ENCODE measurements around the gene LUZP1.

The LUZP1 gene

DNA sequence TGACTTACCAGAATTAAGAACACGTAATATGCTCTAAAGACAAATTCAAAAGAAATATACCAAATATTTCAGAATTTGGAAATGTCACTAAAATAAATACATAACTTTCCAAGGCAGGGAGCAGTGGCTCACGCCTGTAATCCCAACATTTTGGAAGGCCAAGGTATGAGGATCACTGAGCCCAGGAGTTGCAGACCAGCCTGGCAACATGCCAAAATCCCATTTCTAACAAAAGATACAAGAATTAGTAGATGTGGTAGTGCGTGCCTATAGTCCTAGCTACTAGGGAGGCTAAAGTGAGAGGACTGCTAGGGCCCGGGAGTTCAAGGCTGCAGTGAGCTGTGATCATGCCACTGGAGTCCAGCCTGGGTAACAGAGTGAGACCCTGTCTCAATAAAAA lies 11.7 kb downstream of the LUZP1 start:
- no peaks in the 10 kb centered on the region for H3K9me3 Mint-ChIP-seq
- no peak overlapping the region for H3K27ac Mint-ChIP-seq
- intact Hi-C loops (cut with micrococcal nuclease): no loop called here
- no peaks in the 10 kb centered on the region for H3K27me3 Mint-ChIP-seq
- H3K4me1 Mint-ChIP-seq (ENCODE audit: low read depth): peaks cover 23% of the 10 kb centered on the region
- H3K36me3 Mint-ChIP-seq (ENCODE audit: low read depth): no peaks in the 10 kb centered on the region
- no peak overlapping the region for H3K4me3 Mint-ChIP-seq

DNA sequence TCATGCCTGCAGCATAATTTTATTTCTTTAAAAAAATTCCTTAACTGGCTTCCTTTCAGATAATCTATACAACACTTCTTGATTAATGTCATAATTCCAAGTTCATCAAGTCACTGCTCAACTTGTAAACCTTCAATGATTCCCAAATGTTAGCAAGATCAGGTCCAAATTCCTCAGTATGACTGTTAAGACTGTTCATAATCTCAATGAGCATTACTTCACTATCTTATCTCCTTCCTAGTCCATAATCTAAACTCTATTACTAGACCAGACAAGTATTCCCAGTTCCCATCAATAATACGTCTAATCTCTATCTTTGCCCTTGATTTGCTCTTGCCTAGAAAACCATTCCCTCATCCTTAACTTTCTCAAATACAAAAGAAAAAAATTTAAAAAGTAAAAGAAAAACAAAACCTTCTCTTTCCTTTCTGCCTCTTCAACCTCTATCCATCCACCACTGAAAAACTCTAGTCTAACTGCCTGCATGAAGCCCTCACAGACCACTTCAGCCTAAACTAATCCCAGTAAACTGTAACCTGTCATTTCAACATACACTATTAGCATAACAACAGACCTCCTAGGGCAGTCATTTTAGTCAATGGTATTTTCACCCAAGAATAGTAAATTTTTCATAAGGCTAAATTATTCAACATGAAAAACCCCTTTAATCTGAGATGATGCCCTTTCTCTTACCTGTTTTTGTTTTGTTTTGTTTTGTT lies 15.5 kb downstream of the LUZP1 start:
- Mint-ChIP-seq H3K9me3 (no peaks in the 10 kb centered on the region), H3K27ac (no peak overlapping the region), H3K27me3 (no peaks in the 10 kb centered on the region), H3K36me3 (ENCODE audit: low read depth) (peaks cover 3% of the 10 kb centered on the region), H3K4me1 (ENCODE audit: low read depth) (peaks cover 33% of the 10 kb centered on the region), H3K4me3 (no peak overlapping the region)
- intact Hi-C loops (cut with micrococcal nuclease): no loop called here

DNA sequence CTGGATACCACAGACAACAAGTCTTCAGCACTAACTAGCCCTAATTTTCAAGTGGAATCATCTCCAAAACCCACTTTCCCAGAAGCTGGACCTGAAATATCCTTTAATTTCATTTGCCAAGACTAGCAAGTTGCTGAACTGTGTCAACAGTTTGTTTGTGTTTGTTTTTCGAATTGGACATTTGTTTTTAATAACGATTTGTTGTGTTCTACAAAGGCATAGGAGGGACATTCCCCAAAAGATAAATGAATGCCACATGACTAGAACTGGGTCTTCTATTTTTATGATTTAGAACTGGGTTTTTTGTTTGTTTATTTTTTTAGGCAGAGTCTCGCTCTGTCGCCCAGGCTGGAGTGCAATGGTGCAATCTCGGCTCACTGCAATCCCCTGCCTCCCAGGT lies 17.9 kb downstream of the LUZP1 start:
- Mint-ChIP-seq H3K27me3 (no peaks in the 10 kb centered on the region), H3K27ac (no peak overlapping the region), H3K9me3 (no peaks in the 10 kb centered on the region), H3K4me1 (ENCODE audit: low read depth) (peaks cover 36% of the 10 kb centered on the region), H3K36me3 (ENCODE audit: low read depth) (peaks cover 8% of the 10 kb centered on the region), H3K4me3 (no peak overlapping the region)
- intact Hi-C loops (cut with micrococcal nuclease): no loop called here

- intact Hi-C loops (cut with micrococcal nuclease): no loop called here
- Mint-ChIP-seq H3K27ac (no peak overlapping the region), H3K4me3 (no peak overlapping the region), H3K36me3 (ENCODE audit: low read depth) (peaks cover 8% of the 10 kb centered on the region), H3K9me3 (no peaks in the 10 kb centered on the region), H3K4me1 (ENCODE audit: low read depth) (peaks cover 36% of the 10 kb centered on the region), H3K27me3 (no peaks in the 10 kb centered on the region)
Observed at GRCh38 chr1:23150125-23150524, 18.5 kb downstream of the LUZP1 start.

- Mint-ChIP-seq H3K4me3 (no peak overlapping the region), H3K9me3 (no peaks in the 10 kb centered on the region), H3K4me1 (ENCODE audit: low read depth) (peaks cover 43% of the 10 kb centered on the region), H3K36me3 (ENCODE audit: low read depth) (peaks cover 14% of the 10 kb centered on the region), H3K27ac (no peak overlapping the region), H3K27me3 (no peaks in the 10 kb centered on the region)
- intact Hi-C loops (cut with micrococcal nuclease): no loop called here
Observed at GRCh38 chr1:23149114-23149513, 19.5 kb downstream of the LUZP1 start.

DNA sequence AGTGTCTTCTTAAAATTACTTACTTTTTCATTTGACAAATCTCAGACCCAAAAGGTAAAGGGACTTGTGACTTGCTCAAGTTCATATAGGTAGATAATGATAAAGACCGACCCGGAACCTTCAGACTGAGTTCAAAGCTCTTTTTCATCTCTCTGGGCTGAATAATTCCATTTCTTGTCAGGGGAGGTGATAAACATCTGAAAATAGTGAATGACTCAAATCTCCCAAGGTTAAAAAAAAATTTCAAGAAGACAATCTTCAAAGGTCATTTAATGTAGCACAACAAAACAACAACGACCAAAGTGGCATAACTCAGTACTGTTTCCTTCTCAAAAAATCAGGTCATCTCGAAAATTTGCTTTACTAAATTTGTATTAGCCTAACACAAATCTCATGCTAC lies 20.6 kb downstream of the LUZP1 start:
- no peak overlapping the region for H3K4me3 Mint-ChIP-seq
- peaks cover 36% of the 10 kb centered on the region for H3K4me1 Mint-ChIP-seq (ENCODE audit: low read depth)
- H3K27me3 Mint-ChIP-seq: no peaks in the 10 kb centered on the region
- no peaks in the 10 kb centered on the region for H3K9me3 Mint-ChIP-seq
- no peak overlapping the region for H3K27ac Mint-ChIP-seq
- intact Hi-C loops (cut with micrococcal nuclease): no loop called here
- H3K36me3 Mint-ChIP-seq (ENCODE audit: low read depth): peaks cover 14% of the 10 kb centered on the region

DNA sequence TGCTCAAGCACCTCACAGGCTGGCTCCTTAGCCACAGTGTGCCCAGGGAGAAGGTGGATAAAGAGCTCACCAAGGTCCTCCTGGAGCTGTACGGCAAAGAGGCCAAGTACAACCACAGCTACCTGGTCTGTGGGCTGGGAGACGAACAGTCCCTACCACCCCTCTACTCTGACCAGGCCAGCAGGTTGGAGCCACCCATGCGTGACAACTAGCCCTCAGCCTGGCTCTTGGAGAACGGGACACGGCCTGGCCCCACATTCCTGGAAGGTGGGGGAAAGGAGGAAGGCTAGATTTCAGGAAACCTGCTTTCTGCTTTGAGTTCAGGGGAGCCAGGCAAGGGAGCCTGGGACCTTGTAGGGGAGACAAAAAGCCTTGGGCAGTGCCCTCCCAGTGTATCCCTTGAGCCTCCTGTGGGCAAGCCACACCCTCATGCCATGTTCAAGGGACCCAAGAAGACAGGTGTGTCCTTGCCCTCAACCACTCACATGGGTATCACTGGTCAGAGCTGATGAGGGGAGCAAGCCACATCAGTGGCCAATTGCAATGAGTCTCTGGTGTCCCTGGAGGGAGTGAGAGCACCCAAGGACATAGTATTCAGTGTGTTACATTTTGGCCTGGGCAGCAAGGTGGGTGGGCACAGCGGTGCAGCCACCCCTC lies 27.6 kb downstream of the LUZP1 start:
- Mint-ChIP-seq H3K27ac (no peak overlapping the region), H3K4me1 (ENCODE audit: low read depth) (peaks cover 7% of the 10 kb centered on the region), H3K27me3 (no peaks in the 10 kb centered on the region)

GRCh38 chr1:23135268-23135667 lies 33.4 kb downstream of the LUZP1 start:
- no peaks in the 10 kb centered on the region for H3K27me3 Mint-ChIP-seq
- H3K4me1 Mint-ChIP-seq (ENCODE audit: low read depth): peaks cover 9% of the 10 kb centered on the region
- H3K9me3 Mint-ChIP-seq: no peaks in the 10 kb centered on the region
- H3K36me3 Mint-ChIP-seq (ENCODE audit: low read depth): no peaks in the 10 kb centered on the region
- no peak overlapping the region for H3K4me3 Mint-ChIP-seq
- intact Hi-C loops (cut with micrococcal nuclease): no loop called here
- H3K27ac Mint-ChIP-seq: no peak overlapping the region

More for the DNA sequence above, 27.6 kb downstream of the LUZP1 start:
- H3K9me3 Mint-ChIP-seq: no peaks in the 10 kb centered on the region
- intact Hi-C loops (cut with micrococcal nuclease): no loop called here
- no peak overlapping the region for H3K4me3 Mint-ChIP-seq
- H3K36me3 Mint-ChIP-seq (ENCODE audit: low read depth): peaks cover 6% of the 10 kb centered on the region

GRCh38 chr1:23134055-23134454 lies 34.6 kb downstream of the LUZP1 start:
- Mint-ChIP-seq H3K9me3 (no peaks in the 10 kb centered on the region), H3K27me3 (no peaks in the 10 kb centered on the region), H3K4me3 (no peak overlapping the region), H3K36me3 (ENCODE audit: low read depth) (no peaks in the 10 kb centered on the region), H3K27ac (no peak overlapping the region), H3K4me1 (ENCODE audit: low read depth) (peaks cover 9% of the 10 kb centered on the region)
- intact Hi-C loops (cut with micrococcal nuclease): no loop called here

DNA sequence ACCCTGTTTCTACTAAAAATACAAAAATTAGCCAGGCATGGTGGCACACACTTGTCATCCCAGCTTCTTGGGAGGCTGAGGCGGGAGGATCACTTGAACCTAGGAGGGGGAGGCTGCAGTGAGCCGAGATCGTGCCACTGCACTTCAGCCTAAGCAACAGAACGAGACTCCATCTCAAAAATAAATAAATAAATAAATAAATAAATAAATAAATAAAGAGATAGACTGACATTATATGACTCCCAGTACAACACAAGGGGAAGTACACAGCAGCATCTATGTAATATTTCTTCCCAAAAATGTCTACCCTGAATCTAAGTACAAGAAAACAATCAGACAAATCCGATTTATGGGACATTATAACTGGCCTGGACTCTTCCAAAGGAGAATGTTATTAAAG lies 35.1 kb downstream of the LUZP1 start:
- Mint-ChIP-seq H3K36me3 (ENCODE audit: low read depth) (no peaks in the 10 kb centered on the region), H3K27ac (no peak overlapping the region), H3K4me1 (ENCODE audit: low read depth) (peaks cover 9% of the 10 kb centered on the region), H3K9me3 (no peaks in the 10 kb centered on the region), H3K27me3 (no peaks in the 10 kb centered on the region), H3K4me3 (no peak overlapping the region)
- intact Hi-C loops (cut with micrococcal nuclease): no loop called here

DNA sequence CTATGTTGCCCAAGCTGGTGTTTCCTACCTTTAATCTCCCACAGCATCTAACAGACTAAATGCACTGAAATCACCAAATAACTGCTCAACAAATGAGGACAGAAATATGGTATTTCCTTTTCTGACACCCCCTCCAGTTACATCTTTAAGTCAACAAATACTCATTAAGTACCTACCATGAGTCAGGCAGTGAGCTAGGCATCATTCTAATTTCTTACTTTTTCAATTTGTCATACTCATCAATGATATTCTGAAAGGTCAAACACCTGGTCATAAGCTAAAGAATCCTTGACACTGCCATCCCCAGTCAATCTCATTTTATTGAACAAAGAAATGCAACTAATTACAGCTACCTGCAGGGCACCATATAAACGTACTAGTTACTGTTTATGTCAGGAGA lies 36.6 kb downstream of the LUZP1 start:
- intact Hi-C loops (cut with micrococcal nuclease): no loop called here
- H3K36me3 Mint-ChIP-seq (ENCODE audit: low read depth): no peaks in the 10 kb centered on the region
- peaks cover 9% of the 10 kb centered on the region for H3K4me1 Mint-ChIP-seq (ENCODE audit: low read depth)
- H3K27me3 Mint-ChIP-seq: no peaks in the 10 kb centered on the region
- H3K9me3 Mint-ChIP-seq: no peaks in the 10 kb centered on the region
- H3K27ac Mint-ChIP-seq: no peak overlapping the region
- H3K4me3 Mint-ChIP-seq: no peak overlapping the region

DNA sequence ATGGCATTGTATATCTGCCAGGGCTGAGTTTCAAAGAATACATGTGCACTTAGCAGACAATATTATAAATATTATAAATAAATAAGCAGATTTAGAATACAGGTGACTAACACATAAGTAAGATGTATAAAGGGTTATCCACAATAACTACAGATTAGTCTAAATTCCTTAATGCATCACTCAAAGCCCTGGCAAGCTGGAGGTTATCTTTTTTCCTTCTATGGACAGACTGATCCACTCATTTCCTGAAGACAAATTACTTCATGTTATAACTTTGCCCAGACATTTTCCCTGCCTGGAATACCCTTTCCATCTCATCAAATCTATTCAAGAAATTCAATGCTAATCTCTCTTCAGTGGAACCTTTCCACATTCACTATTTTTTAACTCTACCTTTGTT lies 38.8 kb downstream of the LUZP1 start:
- Mint-ChIP-seq H3K9me3 (no peaks in the 10 kb centered on the region), H3K27ac (no peak overlapping the region), H3K4me3 (no peak overlapping the region), H3K36me3 (ENCODE audit: low read depth) (no peaks in the 10 kb centered on the region), H3K4me1 (ENCODE audit: low read depth) (peaks cover 18% of the 10 kb centered on the region), H3K27me3 (no peaks in the 10 kb centered on the region)
- intact Hi-C loops (cut with micrococcal nuclease): no loop called here

DNA sequence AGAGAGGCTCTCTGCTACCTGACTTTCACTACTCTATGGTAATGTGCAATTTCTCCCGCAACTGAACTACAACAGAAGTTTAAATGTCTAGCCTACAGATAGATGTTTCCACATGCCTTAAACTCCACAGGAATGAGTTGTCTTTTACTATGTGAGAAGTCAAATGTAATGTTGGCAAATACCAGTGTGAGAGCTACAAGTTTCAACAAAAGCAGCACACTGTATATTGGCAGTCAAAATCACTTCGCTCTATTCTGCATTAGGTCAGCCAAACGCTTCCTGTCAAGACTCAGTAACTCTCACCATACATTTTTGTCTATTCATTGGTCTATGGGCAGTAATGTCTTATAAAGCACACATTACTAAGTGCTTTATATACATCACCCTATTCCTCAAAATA lies 41.9 kb downstream of the LUZP1 start:
- no peak overlapping the region for H3K4me3 Mint-ChIP-seq
- H3K9me3 Mint-ChIP-seq: no peaks in the 10 kb centered on the region
- no peaks in the 10 kb centered on the region for H3K27me3 Mint-ChIP-seq
- H3K27ac Mint-ChIP-seq: no peak overlapping the region
- intact Hi-C loops (cut with micrococcal nuclease): no loop called here
- no peaks in the 10 kb centered on the region for H3K36me3 Mint-ChIP-seq (ENCODE audit: low read depth)
- H3K4me1 Mint-ChIP-seq (ENCODE audit: low read depth): peaks cover 39% of the 10 kb centered on the region

- Mint-ChIP-seq H3K36me3 (ENCODE audit: low read depth) (no peaks in the 10 kb centered on the region), H3K4me3 (no peak overlapping the region), H3K27ac (no peak overlapping the region), H3K4me1 (ENCODE audit: low read depth) (peaks cover 37% of the 10 kb centered on the region), H3K9me3 (no peaks in the 10 kb centered on the region), H3K27me3 (no peaks in the 10 kb centered on the region)
- intact Hi-C loops (cut with micrococcal nuclease): no loop called here
Observed at GRCh38 chr1:23126200-23126599, 42.5 kb downstream of the LUZP1 start.

DNA sequence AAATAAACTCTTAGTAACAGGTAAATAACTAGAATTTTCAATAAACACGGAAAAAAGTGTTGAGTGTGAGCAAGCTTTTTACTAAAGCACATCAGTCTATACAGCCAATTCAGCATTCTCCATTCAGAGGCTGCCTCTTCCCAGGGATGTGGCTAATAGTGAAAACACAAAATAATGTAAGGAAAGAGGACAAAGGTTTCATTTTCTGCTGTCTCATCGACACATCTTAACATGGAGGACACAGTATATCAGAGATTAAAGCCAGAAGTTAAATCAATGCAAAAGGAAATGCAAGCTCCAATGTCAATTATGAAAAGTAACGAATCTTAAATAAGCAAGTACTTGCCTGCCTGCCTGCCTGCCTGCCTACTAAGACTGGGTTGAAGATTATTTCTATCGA lies 43.2 kb downstream of the LUZP1 start:
- Mint-ChIP-seq H3K4me3 (no peak overlapping the region), H3K36me3 (ENCODE audit: low read depth) (no peaks in the 10 kb centered on the region), H3K27me3 (no peaks in the 10 kb centered on the region), H3K27ac (no peak overlapping the region), H3K9me3 (no peaks in the 10 kb centered on the region), H3K4me1 (ENCODE audit: low read depth) (peaks cover 30% of the 10 kb centered on the region)
- intact Hi-C loops (cut with micrococcal nuclease): no loop called here

Measured in dendritic cell treated with granulocyte-macrophage colony-stimulating factor and Interleukin-4, amounts not matched to agents 40 ng/mL and 50 ng/mL, for 4 days (primary cell).